ENCODE data around the gene BIN2. TPM values are rescaled to one million over a fixed set of nuclear protein-coding genes. Genes with fewer than 3 reads are reported as not detected.

The BIN2 gene
- total and polyA plus RNA-seq, 2 donors from 2014 or later = 3.4 to 15.6 TPM

DNA sequence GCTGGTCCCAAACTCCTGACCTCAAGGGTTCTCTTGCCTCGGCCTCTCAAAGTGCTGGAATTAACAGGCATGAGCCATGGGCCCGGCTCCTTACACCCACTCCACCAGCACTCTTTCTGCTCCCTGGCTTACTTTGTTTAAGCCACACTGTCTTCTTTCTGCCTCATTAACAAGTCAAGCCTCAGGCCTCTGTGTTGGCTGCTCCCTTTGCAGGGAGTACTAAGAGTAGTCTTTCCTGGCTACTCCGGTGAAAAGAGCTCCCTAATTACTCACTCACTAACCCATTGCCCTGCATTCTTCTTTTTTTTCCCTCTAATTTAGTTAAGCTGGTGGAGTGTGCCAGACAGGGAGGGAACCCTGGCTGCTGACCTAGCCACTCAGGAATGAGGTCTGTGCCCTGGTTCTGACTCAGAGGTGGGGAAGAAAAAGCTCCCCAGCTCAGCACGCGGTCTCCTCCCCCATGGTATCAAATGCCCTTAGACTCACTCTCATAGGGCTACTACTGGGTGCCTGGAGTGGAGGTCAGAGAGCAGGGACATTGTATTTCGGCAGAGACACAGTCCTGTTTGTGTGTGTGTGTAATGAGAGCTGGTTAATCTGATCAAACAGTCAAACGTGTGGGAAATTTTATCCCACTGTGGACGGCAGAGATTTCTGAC is 47.5 kb upstream of the BIN2 start:
- intact Hi-C loops (cut with DNase I) = no loop called here
- H3K4me1 ChIP-seq (ENCODE audit: control insufficient read depth in 2 of 3, insufficient read depth in 2 of 3, low read depth in 1 of 3, low read length in 3 of 3) = peaks cover 4 to 8% (median 6%) of the 10 kb centered on the region in 3 donors
- H3K27ac ChIP-seq (ENCODE audit: low read depth in 2 of 2, low read length in 2 of 2) = peak overlapping the region; percentile 16 to 80
- DNase-seq = peak; percentile 88 to 97 (median 94)
- H3K27me3 ChIP-seq (ENCODE audit: control insufficient read depth, insufficient read depth, low read length) = no peaks in the 10 kb centered on the region
- peak overlapping the region in 1 of 3 donors; percentile 53 for H3K9ac ChIP-seq (ENCODE audit: low read length in 3 of 3)
- H3K9me3 ChIP-seq (ENCODE audit: control insufficient read depth in 2 of 3, insufficient read depth in 1 of 3, low read length in 3 of 3) = no peaks in the 10 kb centered on the region
- FAIRE-seq = peak; percentile 59
- H3K4me3 ChIP-seq (ENCODE audit: low read length in 3 of 3) = peak overlapping the region in 1 of 3 donors; percentile 1
- TF ChIP-seq CTCF (IDR thresholded peaks at IDR 0.05; ENCODE audit: borderline replicate concordance, extremely low read depth, insufficient read depth) = no peak
- no peaks in the 10 kb centered on the region for H3K36me3 ChIP-seq (ENCODE audit: control insufficient read depth in 2 of 3, insufficient read depth in 3 of 3, low read length in 3 of 3)

GRCh38 chr12:51370667-51371066 is 46.7 kb upstream of the BIN2 start:
- Histone ChIP-seq H3K9me3 (ENCODE audit: control insufficient read depth in 2 of 3, insufficient read depth in 1 of 3, low read length in 3 of 3) (no peaks in the 10 kb centered on the region), H3K27ac (ENCODE audit: low read depth in 2 of 2, low read length in 2 of 2) (no peak overlapping the region), H3K9ac (ENCODE audit: low read length in 3 of 3) (no peak overlapping the region), H3K36me3 (ENCODE audit: control insufficient read depth in 2 of 3, insufficient read depth in 3 of 3, low read length in 3 of 3) (no peaks in the 10 kb centered on the region), H3K4me3 (ENCODE audit: low read length in 3 of 3) (no peak overlapping the region), H3K4me1 (ENCODE audit: control insufficient read depth in 2 of 3, insufficient read depth in 2 of 3, low read depth in 1 of 3, low read length in 3 of 3) (peaks cover 4 to 8% (median 6%) of the 10 kb centered on the region in 3 donors), H3K27me3 (ENCODE audit: control insufficient read depth, insufficient read depth, low read length) (no peaks in the 10 kb centered on the region)
- FAIRE-seq (no peak), DNase-seq (no peak)
- no peak for TF ChIP-seq CTCF (IDR thresholded peaks at IDR 0.05; ENCODE audit: borderline replicate concordance, extremely low read depth, insufficient read depth)
- intact Hi-C loops (cut with DNase I) = no loop called here

GRCh38 chr12:51369581-51369980 is 45.6 kb upstream of the BIN2 start:
- no peak for TF ChIP-seq CTCF (IDR thresholded peaks at IDR 0.05; ENCODE audit: borderline replicate concordance, extremely low read depth, insufficient read depth)
- no peak for DNase-seq
- no peak overlapping the region for H3K4me3 ChIP-seq (ENCODE audit: low read length in 3 of 3)
- no peak for FAIRE-seq
- H3K4me1 ChIP-seq (ENCODE audit: control insufficient read depth in 2 of 3, insufficient read depth in 2 of 3, low read depth in 1 of 3, low read length in 3 of 3) = peaks cover 4 to 8% (median 6%) of the 10 kb centered on the region in 3 donors
- intact Hi-C loops (cut with DNase I) = no loop called here
- H3K9ac ChIP-seq (ENCODE audit: low read length in 3 of 3) = no peak overlapping the region
- no peaks in the 10 kb centered on the region for H3K27me3 ChIP-seq (ENCODE audit: control insufficient read depth, insufficient read depth, low read length)
- H3K9me3 ChIP-seq (ENCODE audit: control insufficient read depth in 2 of 3, insufficient read depth in 1 of 3, low read length in 3 of 3) = no peaks in the 10 kb centered on the region
- no peak overlapping the region for H3K27ac ChIP-seq (ENCODE audit: low read depth in 2 of 2, low read length in 2 of 2)
- H3K36me3 ChIP-seq (ENCODE audit: control insufficient read depth in 2 of 3, insufficient read depth in 3 of 3, low read length in 3 of 3) = no peaks in the 10 kb centered on the region

All from kidney (tissue), 14 donors.